Ishikawa (cell line): ENCODE measurements around the gene ABLIM2.

Experiments
- CEBPB ChIP-seq: IDR thresholded peaks from 2 replicates; pipeline ENCODE4 v1.6.1; 2012
- CREB1 ChIP-seq: IDR thresholded peaks from 2 replicates; pipeline ENCODE4 v1.6.1; 2012; ENCODE audit warnings: low read depth
- EGR1 ChIP-seq: IDR thresholded peaks from 2 replicates; pipeline ENCODE4 v1.6.1; 2012
- EP300 ChIP-seq: IDR thresholded peaks from 2 replicates; pipeline ENCODE4 v1.6.1; 2012; ENCODE audit warnings: borderline replicate concordance
- FOXM1 ChIP-seq: IDR thresholded peaks from 2 replicates; pipeline ENCODE4 v1.6.1; 2012; ENCODE audit warnings: low read depth, borderline replicate concordance
- NFIC ChIP-seq: IDR thresholded peaks from 2 replicates; pipeline ENCODE4 v1.6.1; 2012
- RAD21 ChIP-seq: IDR thresholded peaks from 2 replicates; pipeline ENCODE4 v1.6.1; 2012; ENCODE audit warnings: low read depth
- REST ChIP-seq: IDR thresholded peaks from 2 replicates; pipeline ENCODE4 v1.6.1; 2012; ENCODE audit warnings: low read depth, mild to moderate bottlenecking
- TAF1 ChIP-seq: IDR thresholded peaks from 2 replicates; pipeline ENCODE4 v1.6.1; 2012; ENCODE audit warnings: low read depth, mild to moderate bottlenecking
- TCF12 ChIP-seq: IDR thresholded peaks from 2 replicates; pipeline ENCODE4 v1.6.1; 2012; ENCODE audit warnings: low read depth
- TEAD4 ChIP-seq: IDR thresholded peaks from 2 replicates; pipeline ENCODE4 v1.6.1; 2012
- USF1 ChIP-seq: IDR thresholded peaks from 2 replicates; pipeline ENCODE4 v1.6.1; 2012
- YY1 ChIP-seq: IDR thresholded peaks from 2 replicates; pipeline ENCODE4 v1.6.1; 2012; ENCODE audit warnings: low read depth
- ZBTB7A ChIP-seq: IDR thresholded peaks from 2 replicates; pipeline ENCODE4 v1.6.1; 2012; ENCODE audit warnings: low read depth
- TF ChIP-seq, protein P1 (sequence below): IDR thresholded peaks from 2 replicates; pipeline ENCODE4 v1.6.1; 2012

ABLIM2 gene

DNA sequence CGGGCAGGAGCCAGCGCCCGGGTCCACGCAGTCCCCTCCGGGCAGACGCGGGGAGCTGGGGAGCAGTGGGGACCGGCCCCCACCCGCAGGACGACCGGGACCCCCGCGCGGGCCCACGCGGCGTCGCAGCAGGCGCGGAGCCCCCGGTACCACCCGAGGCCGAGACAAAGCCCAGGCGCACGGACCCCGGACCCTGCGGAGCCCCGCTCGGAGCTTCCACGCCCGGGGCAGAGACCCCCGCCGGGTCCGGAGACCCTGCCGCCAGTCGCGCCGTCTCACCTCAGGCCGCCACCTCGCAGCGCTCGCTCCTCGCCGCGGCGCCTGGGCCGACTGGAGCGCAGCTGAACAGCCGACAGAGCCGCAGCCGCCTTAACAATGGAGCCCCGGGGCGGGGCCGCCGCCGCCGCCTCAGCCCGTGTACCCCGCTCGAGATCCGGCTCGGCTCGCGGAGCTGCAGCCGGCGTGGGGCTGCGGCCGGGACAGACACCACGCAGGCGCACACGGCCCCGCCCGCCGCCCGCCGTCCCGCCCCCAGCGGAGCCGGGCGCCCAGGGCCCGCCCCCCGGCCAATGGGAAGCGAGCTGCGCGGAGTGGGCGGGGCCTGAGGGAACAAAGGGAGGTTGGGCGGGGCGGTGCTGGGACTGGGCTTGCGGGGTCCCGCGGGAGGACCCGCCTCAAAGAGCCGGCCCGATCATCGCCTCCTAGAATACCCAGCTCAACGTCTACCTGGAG, 219.1 kb downstream of the ABLIM2 start, which contains the start of gene AFAP1:
Gene AFAP1, minus strand, starts transcription at position 485 of the 732 bp plus-strand sequence. CDS start 67,783 bp downstream, outside the sequence.
- TF ChIP-seq, protein P1, sequence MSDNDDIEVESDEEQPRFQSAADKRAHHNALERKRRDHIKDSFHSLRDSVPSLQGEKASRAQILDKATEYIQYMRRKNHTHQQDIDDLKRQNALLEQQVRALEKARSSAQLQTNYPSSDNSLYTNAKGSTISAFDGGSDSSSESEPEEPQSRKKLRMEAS, result no peak
- TF ChIP-seq YY1, result peak; percentile 54
- TF ChIP-seq CEBPB, result no peak
- no peak; the same call in none of the 2 replicates for TF ChIP-seq ZBTB7A
- TF ChIP-seq TAF1, result peak; percentile 86

DNA sequence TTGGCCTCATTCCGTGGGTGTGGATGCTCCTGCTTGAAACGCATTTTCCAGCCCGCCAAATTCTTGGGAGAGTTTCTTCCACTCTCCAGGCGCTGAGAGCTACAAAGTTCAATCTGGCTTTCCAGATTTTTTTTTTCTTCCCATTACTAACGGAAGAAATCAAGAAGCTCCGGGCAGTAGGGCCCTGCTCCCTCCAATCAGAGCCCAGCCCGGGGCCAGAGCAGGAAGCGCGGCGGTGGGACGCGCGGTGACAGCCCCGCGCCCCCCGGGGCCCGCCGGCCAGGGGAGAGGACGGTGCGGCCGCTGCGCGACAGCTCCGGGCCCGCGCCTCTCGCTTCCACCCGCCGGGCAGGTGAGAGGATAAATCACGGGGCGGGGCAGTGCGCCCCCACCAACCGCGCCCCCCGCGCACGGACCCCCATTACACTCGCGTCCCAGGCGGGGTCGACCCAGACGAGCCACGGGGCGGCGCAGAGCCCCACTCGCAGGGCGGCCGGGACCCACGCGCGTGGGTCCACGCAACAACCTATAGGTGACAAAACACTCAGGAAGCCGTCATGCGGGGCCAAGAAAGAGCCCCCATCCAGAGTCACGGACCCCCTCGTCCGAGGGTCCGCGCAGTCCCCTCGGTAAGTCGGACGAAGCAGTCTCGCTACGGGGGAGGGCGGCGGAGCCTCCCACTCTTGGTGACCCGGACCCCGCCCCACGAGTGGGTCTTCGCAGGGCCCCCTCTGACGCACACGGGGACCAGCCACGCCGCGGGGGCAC, 219.8 kb downstream of the ABLIM2 start:
- TF ChIP-seq TEAD4 (no peak), EP300 (no peak), NFIC (no peak), ZBTB7A (peak; percentile 94), RAD21 (no peak), TAF1 (no peak), EGR1 (no peak)
- TF ChIP-seq, protein P1, result 0 out of 2 replicates have a peak, but pooled peaks have one; percentile 15

DNA sequence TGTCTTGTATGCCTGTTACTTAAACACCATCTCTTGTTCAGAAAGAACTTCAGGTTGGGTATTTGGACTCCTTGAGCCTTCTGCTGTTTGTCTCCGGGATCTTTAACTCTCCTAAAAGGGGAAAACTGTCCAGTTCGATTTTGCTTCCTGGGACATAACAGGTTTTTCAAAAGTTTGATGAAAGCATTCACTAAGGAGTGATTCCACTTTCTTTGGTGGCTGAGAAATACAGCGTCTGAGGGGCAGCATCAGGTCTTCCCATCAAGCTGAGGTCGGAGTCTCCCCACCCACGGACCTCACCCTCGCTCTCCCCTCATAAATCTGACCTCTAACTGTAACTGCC, 220.4 kb downstream of the ABLIM2 start:
- no peak for TF ChIP-seq EGR1
- TF ChIP-seq RAD21, result no peak
- no peak for TF ChIP-seq USF1
- no peak for TF ChIP-seq CREB1
- no peak for TF ChIP-seq CEBPB
- TF ChIP-seq TAF1, result no peak
- no peak for TF ChIP-seq REST

DNA sequence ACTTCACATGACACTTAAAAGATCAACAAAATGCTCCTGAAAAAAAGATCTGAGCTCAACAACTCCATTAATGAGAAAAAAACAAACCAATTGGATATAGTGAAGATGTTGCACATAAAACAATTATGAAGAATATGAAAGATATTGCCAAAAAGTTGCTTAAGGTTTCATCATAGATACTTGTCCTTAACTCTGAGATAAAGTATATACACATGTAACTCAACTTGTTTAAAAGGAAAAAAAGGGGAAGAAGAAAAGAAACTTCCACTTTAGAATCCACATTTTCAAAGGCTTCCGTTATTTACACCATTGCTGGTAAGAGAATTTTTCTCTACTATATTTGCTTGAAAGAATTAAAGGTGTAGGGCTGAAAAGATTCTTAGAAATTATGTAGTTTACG, 221.6 kb downstream of the ABLIM2 start:
- TF ChIP-seq RAD21, result no peak
- TF ChIP-seq EP300, result no peak
- TF ChIP-seq TEAD4, result no peak
- no peak for TF ChIP-seq NFIC
- TF ChIP-seq TCF12, result no peak
- TF ChIP-seq TAF1, result no peak
- TF ChIP-seq ZBTB7A, result no peak

- TF ChIP-seq YY1 (no peak), USF1 (no peak), CREB1 (no peak), ZBTB7A (no peak), CEBPB (no peak), EP300 (no peak), RAD21 (no peak), TAF1 (no peak), FOXM1 (no peak), EGR1 (no peak), TCF12 (no peak), REST (no peak), TEAD4 (no peak), NFIC (no peak)
- TF ChIP-seq, protein P1, result no peak
Observed at GRCh38 chr4:7933651-7934510, 224.7 kb downstream of the ABLIM2 start.
